ENCODE data around the gene DENND5B. TPM values are rescaled to one million over a fixed set of nuclear protein-coding genes. Genes with fewer than 3 reads are reported as not detected.

Gene DENND5B
- total RNA-seq, 4 donors from 2014 or later, result 1.6 to 9.7 (median 5.8) TPM

DNA sequence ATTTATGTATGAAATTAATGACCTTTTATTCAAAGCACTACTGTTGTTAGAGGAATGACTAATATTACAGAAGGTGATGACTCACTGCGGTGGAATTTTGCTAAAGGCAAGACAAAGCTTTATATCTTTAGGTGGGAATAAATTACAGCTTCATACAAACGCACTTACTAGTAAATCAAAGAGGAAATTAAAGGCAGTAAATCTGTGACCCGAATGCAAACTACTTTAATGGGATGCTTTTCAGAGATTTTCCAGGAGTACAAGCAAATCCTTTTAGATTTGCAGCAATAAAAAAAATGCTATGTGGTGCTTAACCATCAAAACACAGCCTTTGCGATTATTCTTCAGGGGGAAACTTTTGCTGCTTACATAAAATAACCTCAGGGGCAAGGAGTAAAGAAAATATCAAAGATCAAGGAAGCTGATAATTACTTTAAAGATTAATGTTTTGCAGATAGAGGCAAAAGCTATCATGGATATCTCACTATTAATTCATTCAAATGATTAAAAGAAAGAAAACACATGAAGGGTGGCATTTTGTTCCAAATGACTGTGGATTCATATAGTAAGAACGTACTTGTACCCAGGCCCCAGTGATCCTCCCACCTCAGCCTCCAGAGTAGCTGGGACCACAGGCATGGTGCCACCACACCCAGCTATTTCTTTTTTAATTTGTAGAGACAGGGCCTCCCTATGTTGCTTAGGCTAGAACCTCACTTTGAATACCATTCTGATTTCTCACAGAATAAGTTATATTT, 98.9 kb downstream of the DENND5B start:
- peaks cover 14% of the 10 kb centered on the region for H3K4me1 ChIP-seq
- TF ChIP-seq EP300 (IDR thresholded peaks at IDR 0.05) (no peak), POLR2AphosphoS5 (IDR thresholded peaks at IDR 0.05) (no peak), POLR2A (IDR thresholded peaks at IDR 0.05) (no peak)
- TF ChIP-seq, protein P1, sequence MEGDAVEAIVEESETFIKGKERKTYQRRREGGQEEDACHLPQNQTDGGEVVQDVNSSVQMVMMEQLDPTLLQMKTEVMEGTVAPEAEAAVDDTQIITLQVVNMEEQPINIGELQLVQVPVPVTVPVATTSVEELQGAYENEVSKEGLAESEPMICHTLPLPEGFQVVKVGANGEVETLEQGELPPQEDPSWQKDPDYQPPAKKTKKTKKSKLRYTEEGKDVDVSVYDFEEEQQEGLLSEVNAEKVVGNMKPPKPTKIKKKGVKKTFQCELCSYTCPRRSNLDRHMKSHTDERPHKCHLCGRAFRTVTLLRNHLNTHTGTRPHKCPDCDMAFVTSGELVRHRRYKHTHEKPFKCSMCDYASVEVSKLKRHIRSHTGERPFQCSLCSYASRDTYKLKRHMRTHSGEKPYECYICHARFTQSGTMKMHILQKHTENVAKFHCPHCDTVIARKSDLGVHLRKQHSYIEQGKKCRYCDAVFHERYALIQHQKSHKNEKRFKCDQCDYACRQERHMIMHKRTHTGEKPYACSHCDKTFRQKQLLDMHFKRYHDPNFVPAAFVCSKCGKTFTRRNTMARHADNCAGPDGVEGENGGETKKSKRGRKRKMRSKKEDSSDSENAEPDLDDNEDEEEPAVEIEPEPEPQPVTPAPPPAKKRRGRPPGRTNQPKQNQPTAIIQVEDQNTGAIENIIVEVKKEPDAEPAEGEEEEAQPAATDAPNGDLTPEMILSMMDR (IDR thresholded peaks at IDR 0.05), result no peak
- WGBS, result 38% methylated on average over 5 of the region's 5 CpGs
- H3K27ac ChIP-seq, result peak overlapping the region; percentile 6
- no peaks in the 10 kb centered on the region for H3K36me3 ChIP-seq
- no peak for DNase-seq (ENCODE audit: low spot score in 2 of 2)
- H3K4me3 ChIP-seq, result no peak overlapping the region
- H3K9me3 ChIP-seq, result no peaks in the 10 kb centered on the region
- no peaks in the 10 kb centered on the region for H3K27me3 ChIP-seq

DNA sequence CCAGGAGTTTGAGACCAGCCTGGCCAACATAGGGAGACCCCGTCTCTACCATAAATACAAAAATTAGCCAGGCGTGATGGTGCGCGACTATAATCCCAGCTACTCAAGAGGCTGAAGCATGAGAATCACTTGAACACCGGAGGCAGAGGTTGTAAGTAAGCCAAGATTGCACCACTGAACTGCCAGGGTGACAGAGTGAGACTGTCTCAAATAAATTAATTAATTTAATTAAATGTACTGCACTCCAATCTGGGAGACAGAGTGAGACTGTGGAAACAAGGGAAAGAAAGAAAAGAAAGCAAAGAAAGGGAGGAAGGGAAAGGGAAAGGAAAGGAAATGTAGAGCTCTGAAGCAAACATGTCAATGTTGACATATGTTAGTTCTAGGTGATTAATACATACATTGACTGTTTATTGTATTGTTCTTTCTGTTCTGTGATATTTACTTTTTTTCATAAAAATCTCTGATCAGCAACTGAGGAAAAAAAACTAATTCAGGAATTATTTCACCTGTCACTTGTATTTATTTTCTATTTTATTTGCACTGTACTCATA, 99.6 kb downstream of the DENND5B start:
- no peaks in the 10 kb centered on the region for H3K27me3 ChIP-seq
- H3K4me1 ChIP-seq, result peaks cover 14% of the 10 kb centered on the region
- no peaks in the 10 kb centered on the region for H3K36me3 ChIP-seq
- TF ChIP-seq EP300 (IDR thresholded peaks at IDR 0.05) (no peak), POLR2A (IDR thresholded peaks at IDR 0.05) (no peak), POLR2AphosphoS5 (IDR thresholded peaks at IDR 0.05) (no peak)
- TF ChIP-seq, protein P1 (IDR thresholded peaks at IDR 0.05), result no peak
- H3K9me3 ChIP-seq, result no peaks in the 10 kb centered on the region
- H3K27ac ChIP-seq, result no peak overlapping the region
- DNase-seq (ENCODE audit: low spot score in 2 of 2), result no peak
- H3K4me3 ChIP-seq, result no peak overlapping the region
- 89% methylated on average over 5 of the region's 5 CpGs for whole genome bisulfite sequencing

DNA sequence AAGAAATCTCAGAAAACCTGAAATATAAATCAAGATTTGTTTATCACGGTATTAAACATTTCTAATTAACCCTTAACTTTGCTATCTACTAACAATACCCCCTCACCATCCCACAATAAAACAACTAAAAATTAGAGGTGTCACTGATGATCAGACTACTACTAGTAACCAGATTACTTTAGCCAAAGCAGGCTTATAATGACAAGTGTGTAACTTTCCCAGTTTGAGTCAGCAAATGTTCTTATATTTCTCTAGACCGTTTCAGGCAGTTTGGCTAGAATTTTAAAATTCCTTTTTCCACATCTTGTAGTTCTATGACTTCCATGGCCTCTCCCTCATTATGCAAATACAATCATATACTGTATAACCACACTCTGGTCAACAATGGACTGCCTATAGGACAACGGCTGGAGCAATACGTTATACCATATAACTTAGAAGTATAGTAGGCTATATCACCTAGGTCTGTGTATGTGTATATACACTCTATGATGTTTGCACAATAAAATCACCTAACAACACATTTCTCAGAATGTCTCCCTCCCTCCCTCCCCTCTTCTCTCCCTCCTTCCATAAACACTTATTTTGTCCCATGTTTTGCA, 102.1 kb downstream of the DENND5B start:
- DNase-seq (ENCODE audit: low spot score in 2 of 2), result no peak
- Histone ChIP-seq H3K27ac (no peak overlapping the region), H3K4me3 (no peak overlapping the region), H3K36me3 (no peaks in the 10 kb centered on the region), H3K9me3 (no peaks in the 10 kb centered on the region), H3K27me3 (no peaks in the 10 kb centered on the region), H3K4me1 (peaks cover 14% of the 10 kb centered on the region)
- WGBS, result 76% methylated on average over 4 of the region's 4 CpGs
- no peak for TF ChIP-seq POLR2AphosphoS5 (IDR thresholded peaks at IDR 0.05)
- TF ChIP-seq POLR2A (IDR thresholded peaks at IDR 0.05), result no peak
- TF ChIP-seq, protein P1 (IDR thresholded peaks at IDR 0.05), result no peak
- TF ChIP-seq EP300 (IDR thresholded peaks at IDR 0.05), result no peak

DNA sequence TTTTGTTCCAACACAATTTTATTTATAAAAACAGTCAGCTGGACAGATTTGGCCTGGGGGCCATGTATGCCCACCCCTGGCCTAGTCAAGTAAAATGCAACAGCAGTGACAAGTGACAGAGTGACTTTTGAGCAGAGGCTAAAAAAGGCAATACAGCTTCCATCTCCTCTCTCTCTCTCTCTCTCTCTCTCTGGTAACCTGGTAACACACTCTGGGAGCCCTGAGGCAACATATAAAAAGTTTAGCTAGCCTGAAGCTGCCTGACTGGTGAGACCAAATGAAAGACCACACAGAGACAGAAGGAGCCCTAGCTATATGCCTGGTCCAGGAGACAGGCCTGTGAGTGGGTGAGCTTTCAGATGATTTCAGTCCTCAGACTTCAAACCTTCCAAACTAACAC, 105.4 kb downstream of the DENND5B start:
- no peak for DNase-seq (ENCODE audit: low spot score in 2 of 2)
- Histone ChIP-seq H3K9me3 (no peaks in the 10 kb centered on the region), H3K27ac (no peak overlapping the region), H3K27me3 (no peaks in the 10 kb centered on the region), H3K36me3 (no peaks in the 10 kb centered on the region), H3K4me1 (no peaks in the 10 kb centered on the region), H3K4me3 (no peak overlapping the region)
- TF ChIP-seq POLR2A (IDR thresholded peaks at IDR 0.05) (no peak), POLR2AphosphoS5 (IDR thresholded peaks at IDR 0.05) (no peak)

DNA sequence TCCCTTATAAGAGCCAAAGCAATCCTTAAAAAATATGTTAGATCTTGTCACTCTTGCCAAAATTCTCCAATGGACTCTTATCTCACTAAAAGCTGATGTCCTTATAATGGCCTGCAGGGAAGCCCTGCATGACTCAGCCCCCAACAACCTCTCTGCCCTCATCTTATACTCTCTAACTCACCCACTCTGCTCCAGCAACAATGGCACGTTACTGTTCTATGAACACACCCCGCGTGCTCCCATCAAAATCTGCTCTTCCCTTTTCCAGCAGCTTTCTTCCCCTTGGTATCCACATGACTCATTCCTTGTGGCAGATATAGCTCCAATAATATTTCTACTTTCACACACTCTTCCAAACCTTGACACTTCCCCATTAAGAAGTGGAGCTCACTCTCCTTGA, 108.1 kb downstream of the DENND5B start:
- Histone ChIP-seq H3K27ac (no peak overlapping the region), H3K4me1 (no peaks in the 10 kb centered on the region), H3K9me3 (no peaks in the 10 kb centered on the region), H3K27me3 (no peaks in the 10 kb centered on the region), H3K36me3 (peaks cover 4% of the 10 kb centered on the region), H3K4me3 (no peak overlapping the region)
- WGBS, result 90% methylated on average over 3 of the region's 3 CpGs
- no peak for DNase-seq (ENCODE audit: low spot score in 2 of 2)
- TF ChIP-seq, protein P1 (IDR thresholded peaks at IDR 0.05), result no peak
- no peak for TF ChIP-seq POLR2AphosphoS5 (IDR thresholded peaks at IDR 0.05)
- TF ChIP-seq EP300 (IDR thresholded peaks at IDR 0.05), result no peak
- TF ChIP-seq POLR2A (IDR thresholded peaks at IDR 0.05), result no peak

Measured in suprapubic skin (tissue), 4 donors.